Ovary (tissue), 9 donors: ENCODE results near the gene CDK5RAP2. TPM values are rescaled to one million over a fixed set of nuclear protein-coding genes. Genes with fewer than 3 reads are reported as not detected.

Experiments
- DNase-seq, 5 donors: peaks; one replicate each; pipeline ENCODE4 v3.0.0-alpha.2; 2019 to 2020
- H3K27ac ChIP-seq, 2 donors: fragments of 200-600 bp; one replicate each; pipeline versions ENCODE4 v1.5.1 to v1.8.0; 2019 to 2022
- H3K27me3 ChIP-seq: fragments of 200-600 bp; one replicate; pipeline ENCODE4 v1.8.0; 2022
- H3K36me3 ChIP-seq: fragments of 200-600 bp; sonication (generic); one replicate; pipeline ENCODE4 v1.5.1; 2019
- H3K4me1 ChIP-seq: one replicate; pipeline ENCODE4 v1.8.1; 2013; ENCODE audit warnings: mild to moderate bottlenecking, moderate library complexity; ENCODE audit not compliant: insufficient read depth
- H3K4me3 ChIP-seq: fragments of 200-600 bp; sonication (generic); one replicate; pipeline ENCODE4 v1.5.1; 2017
- H3K9me3 ChIP-seq, 2 donors: fragments of 200-600 bp in 1 of 2; sonication (generic) in 1 of 2; one replicate each; pipeline versions ENCODE4 v1.5.1 to v1.8.1; 2013 to 2019; ENCODE audit warnings: mild to moderate bottlenecking in 1 of 2, moderate library complexity in 1 of 2
- CTCF ChIP-seq, 3 donors: fragments of 450-650 bp in 2 of 3; fragments of 200-600 bp in 1 of 3; IDR thresholded peaks; one replicate each; pipeline versions ENCODE4 v1.5.1 to v1.8.0; 2016 to 2022; ENCODE audit warnings: antibody characterized with exemption in 3 of 3, mild to moderate bottlenecking in 1 of 3
- EP300 ChIP-seq: sonication (generic); formaldehyde crosslinking; IDR thresholded peaks from one replicate; pipeline ENCODE4 v1.6.1; 2017; ENCODE audit warnings: antibody characterized with exemption
- POLR2A ChIP-seq: fragments of 450-650 bp; IDR thresholded peaks from one replicate; pipeline ENCODE4 v1.6.1; 2017; ENCODE audit warnings: antibody characterized with exemption, mild to moderate bottlenecking, moderate library complexity
- WGBS, 3 donors: extraction: QIAGEN DNeasy Blood & Tissue Kit in 1 of 3; methylation state at CpG; one replicate each; pipeline versions ENCODE4 v1.1.5 to v1.1.7; 2013 to 2017; 5-methylcytosine and 5-hydroxymethylcytosine counted together
- intact Hi-C, 4 donors: fragments of 100-400 bp; cut with DNase I; formaldehyde crosslinking; loops; one replicate each; pipeline versions ENCODE4 v1.11.0 to v1.15.1; 2022 to 2023
- polyA plus RNA-seq, 2 donors: library from polyadenylated mRNA; stranded (reverse); fragments of 200-250 nt in 1 of 2; fragments of 350-450 nt in 1 of 2; fragmentation: Illumina TruSeq in 1 of 2; extraction: RNeasy Lipid Tissue Mini Kit (QIAGEN cat#74804) in 1 of 2; gene quantifications; one replicate each; pipeline ENCODE4 v1.2.3, GENCODE V29; 2013 to 2014
- total RNA-seq, 7 donors: library from RNA; depleted of rRNA in 2 of 7; stranded (reverse); fragments of >200 nt in 2 of 7; fragmentation: NEBNext Ultra II Directional in 3 of 7; extraction: Animal tissue kit (Norgen Biotek cat#: 25700) in 3 of 7; gene quantifications; one replicate each; pipeline versions ENCODE4 v1.1.0 to v1.2.4, GENCODE V29; 2016 to 2023
- donor health status: DM: no; HTN: no; CAD: no; lungs with moderate emphysema.
- donor health status: DM: no; HTN: no; CAD: no.
- donor health status: Bipolar disorder and iron deficiency.
- donor health status: DM: yes; HTN: yes; CAD: no.
- donor health status: DM: no; HTN: no; CAD: no.
- donor health status: DM: yes; HTN: yes; CAD: no.

The CDK5RAP2 gene
- total and polyA plus RNA-seq, 9 donors: 30.8 to 61.1 (median 44.7) TPM

- Histone ChIP-seq H3K4me1 (peaks cover 2% of the 10 kb centered on the region), H3K4me3 (no peak overlapping the region), H3K27ac (no peak overlapping the region), H3K36me3 (no peaks in the 10 kb centered on the region), H3K9me3 (no peaks in the 10 kb centered on the region), H3K27me3 (no peaks in the 10 kb centered on the region)
- WGBS, 3 donors: 87 to 94% (median 90%) methylated on average over 19 of the region's 19 CpGs
- no peak for TF ChIP-seq POLR2A
- no peak for TF ChIP-seq CTCF (IDR thresholded peaks at IDR 0.05)
- no peak for TF ChIP-seq EP300
- intact Hi-C loops: no loop called here
- DNase-seq: no peak
Measured at GRCh38 chr9:120416781-120417427, 163.1 kb downstream of the CDK5RAP2 start.

GRCh38 chr9:120413121-120414048, 166.6 kb downstream of the CDK5RAP2 start:
- Histone ChIP-seq H3K4me1 (peaks cover 4% of the 10 kb centered on the region), H3K9me3 (no peaks in the 10 kb centered on the region), H3K4me3 (no peak overlapping the region), H3K27me3 (no peaks in the 10 kb centered on the region), H3K27ac (no peak overlapping the region), H3K36me3 (no peaks in the 10 kb centered on the region)
- no peak for DNase-seq
- intact Hi-C loops: no loop called here
- TF ChIP-seq POLR2A (no peak), CTCF (IDR thresholded peaks at IDR 0.05) (no peak), EP300 (no peak)
- 90 to 94% (median 93%) methylated on average over 15 of the region's 15 CpGs for WGBS, 3 donors

GRCh38 chr9:120412425-120412951, 167.5 kb downstream of the CDK5RAP2 start:
- H3K4me3 ChIP-seq: no peak overlapping the region
- TF ChIP-seq EP300 (no peak), POLR2A (no peak), CTCF (IDR thresholded peaks at IDR 0.05) (no peak)
- no peaks in the 10 kb centered on the region for H3K36me3 ChIP-seq
- intact Hi-C loops: no loop called here
- no peak overlapping the region for H3K27ac ChIP-seq
- peaks cover 4% of the 10 kb centered on the region for H3K4me1 ChIP-seq
- no peak for DNase-seq
- no peaks in the 10 kb centered on the region for H3K9me3 ChIP-seq
- 78 to 83% (median 83%) methylated on average over 4 of the region's 4 CpGs for WGBS, 3 donors
- H3K27me3 ChIP-seq: no peaks in the 10 kb centered on the region

- H3K27ac ChIP-seq: no peak overlapping the region
- intact Hi-C loops: no loop called here
- 67 to 69% (median 68%) methylated on average over 5 of the region's 5 CpGs for WGBS, 3 donors
Measured at GRCh38 chr9:120411862-120412424, 168.0 kb downstream of the CDK5RAP2 start.

More at GRCh38 chr9:120411862-120412424, 168.0 kb downstream of the CDK5RAP2 start:
- TF ChIP-seq CTCF (IDR thresholded peaks at IDR 0.05): no peak
- no peak for TF ChIP-seq POLR2A
- no peak for TF ChIP-seq EP300
- Histone ChIP-seq H3K4me3 (no peak overlapping the region), H3K4me1 (peaks cover 5% of the 10 kb centered on the region), H3K27me3 (no peaks in the 10 kb centered on the region), H3K9me3 (no peaks in the 10 kb centered on the region), H3K36me3 (no peaks in the 10 kb centered on the region)
- no peak for DNase-seq
